Mesothelial cell of epicardium (in vitro differentiated cells): ENCODE results near the gene TERC. TPM values are rescaled to one million over a fixed set of nuclear protein-coding genes. Genes with fewer than 3 reads are reported as not detected.

Experiments
- DNase-seq, 2 experiments: peaks; one replicate each; pipeline ENCODE4 v3.0.0; 2021; ENCODE audit warnings: low spot score in 2 of 2; ENCODE audit not compliant: unreplicated experiment in 2 of 2
- H3K27ac Mint-ChIP-seq: 2 replicates; pipeline ENCODE4 v1.8.0; 2021; ENCODE audit warnings: mixed read lengths
- H3K27me3 Mint-ChIP-seq: 2 replicates; pipeline ENCODE4 v1.8.0; 2021; ENCODE audit warnings: low read depth, mixed read lengths
- H3K36me3 Mint-ChIP-seq: 2 replicates; pipeline ENCODE4 v1.8.0; 2021; ENCODE audit warnings: mixed read lengths
- H3K4me1 Mint-ChIP-seq: 2 replicates; pipeline ENCODE4 v1.8.0; 2021; ENCODE audit warnings: mixed read lengths
- H3K4me3 Mint-ChIP-seq: 2 replicates; pipeline ENCODE4 v1.8.0; 2021; ENCODE audit warnings: mild to moderate bottlenecking, moderate library complexity, mixed read lengths
- H3K9me3 Mint-ChIP-seq: 2 replicates; pipeline ENCODE4 v1.8.0; 2021; ENCODE audit warnings: mixed read lengths
- CTCF ChIP-seq: fragments of 200-600 bp; sonication (generic); IDR thresholded peaks from one replicate; pipeline ENCODE4 v1.5.0; 2021; ENCODE audit warnings: antibody characterized with exemption; ENCODE audit not compliant: unreplicated experiment
- total RNA-seq: library from RNA; stranded (reverse); gene quantifications from 3 replicates; pipeline ENCODE4 v1.2.1, GENCODE V29; 2021

TERC gene
- 4.7 to 11.8 TPM (median 6.5 TPM) in 3 replicates for total RNA-seq

DNA sequence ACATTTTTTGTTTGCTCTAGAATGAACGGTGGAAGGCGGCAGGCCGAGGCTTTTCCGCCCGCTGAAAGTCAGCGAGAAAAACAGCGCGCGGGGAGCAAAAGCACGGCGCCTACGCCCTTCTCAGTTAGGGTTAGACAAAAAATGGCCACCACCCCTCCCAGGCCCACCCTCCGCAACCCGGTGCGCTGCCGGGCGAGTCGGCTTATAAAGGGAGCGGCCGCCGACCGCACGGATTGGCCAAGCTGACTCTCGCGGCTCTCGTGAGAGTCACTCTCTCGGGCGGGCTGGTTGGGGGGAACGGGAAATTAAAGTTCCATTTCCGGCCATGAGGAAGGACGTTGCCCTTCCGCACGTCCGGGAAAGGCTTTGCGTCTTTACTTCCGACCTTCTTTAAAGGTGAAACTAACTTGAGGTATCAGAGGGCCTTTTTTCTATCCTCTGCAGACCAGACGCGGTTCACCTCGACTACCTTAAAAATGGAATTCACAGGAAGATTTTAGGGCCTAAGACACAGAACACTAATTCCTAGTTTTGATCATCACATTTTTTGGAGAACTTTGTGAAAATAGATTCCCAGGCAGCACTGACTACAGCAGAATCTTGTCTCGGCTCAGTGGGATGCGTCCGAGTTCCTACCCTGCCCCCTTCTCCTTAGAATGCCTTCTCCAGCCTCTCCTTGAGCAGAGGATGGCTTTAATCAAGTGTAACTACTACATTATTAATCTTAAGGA, at the start of gene TERC:
TSS of gene TERC (minus strand) at position 179 of the 731 bp plus-strand sequence.
- peaks cover 8% of the 10 kb centered on the region for H3K4me1 Mint-ChIP-seq
- H3K4me3 Mint-ChIP-seq = peak within 1 kb of the TSS; percentile 81
- peaks cover 12% of the 10 kb centered on the region for H3K36me3 Mint-ChIP-seq
- peaks cover 19% of the 10 kb centered on the region for H3K9me3 Mint-ChIP-seq
- peak; percentile 65 to 76 for DNase-seq
- H3K27ac Mint-ChIP-seq = peak within 1 kb of the TSS; percentile 96
- no peaks in the 10 kb centered on the region for H3K27me3 Mint-ChIP-seq
- no peak for TF ChIP-seq CTCF

DNA sequence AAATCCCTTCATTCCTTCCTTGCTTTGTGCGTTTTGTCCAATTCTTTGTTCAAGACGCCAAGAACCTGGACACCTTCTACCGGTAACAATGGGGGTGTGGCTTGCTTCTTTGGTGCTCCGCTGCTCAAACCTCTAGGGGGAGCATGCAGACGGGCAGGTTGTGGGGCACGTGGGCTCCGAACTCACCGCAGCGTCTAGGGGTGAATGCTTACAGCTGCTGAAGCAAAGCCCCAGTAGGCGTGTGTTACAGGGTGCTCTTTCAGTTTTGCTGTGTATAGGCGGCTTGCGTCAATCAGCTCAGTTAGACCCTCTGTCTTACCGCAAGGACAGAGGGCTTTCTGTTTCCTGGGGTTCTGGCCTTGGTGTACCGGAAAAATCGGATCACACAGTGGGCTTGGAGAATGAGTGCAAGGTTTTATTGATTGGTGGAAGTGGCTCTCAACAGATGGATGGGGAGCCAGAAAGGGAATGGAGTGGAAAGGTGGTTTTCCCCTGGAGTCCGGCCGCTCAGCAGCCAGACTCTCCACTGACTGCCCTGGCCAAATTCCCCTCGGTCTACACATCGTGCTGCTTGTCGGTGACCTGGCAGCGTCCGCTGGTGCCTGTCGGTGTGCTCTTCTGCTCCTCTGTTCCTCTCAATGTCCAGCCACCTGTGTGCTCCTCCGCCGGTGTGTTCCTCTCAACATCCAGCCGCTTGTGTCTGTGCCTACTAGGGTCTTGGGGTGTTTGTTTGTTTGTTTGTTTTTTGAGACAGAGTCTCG, 49.1 kb upstream of the TERC start:
- no peak overlapping the region for H3K27ac Mint-ChIP-seq
- DNase-seq = no peak
- no peaks in the 10 kb centered on the region for H3K27me3 Mint-ChIP-seq
- peaks cover 18% of the 10 kb centered on the region for H3K9me3 Mint-ChIP-seq
- peak overlapping the region; percentile 88 for H3K4me3 Mint-ChIP-seq
- peaks cover 10% of the 10 kb centered on the region for H3K36me3 Mint-ChIP-seq
- TF ChIP-seq CTCF = no peak
- peaks cover 30% of the 10 kb centered on the region for H3K4me1 Mint-ChIP-seq

GRCh38 chr3:169813278-169813677, 48.4 kb upstream of the TERC start:
- H3K4me1 Mint-ChIP-seq = peaks cover 25% of the 10 kb centered on the region
- H3K27ac Mint-ChIP-seq = peak overlapping the region; percentile 8
- peaks cover 18% of the 10 kb centered on the region for H3K9me3 Mint-ChIP-seq
- peaks cover 10% of the 10 kb centered on the region for H3K36me3 Mint-ChIP-seq
- DNase-seq = no peak
- H3K4me3 Mint-ChIP-seq = peak overlapping the region; percentile 88
- TF ChIP-seq CTCF = no peak
- no peaks in the 10 kb centered on the region for H3K27me3 Mint-ChIP-seq

DNA sequence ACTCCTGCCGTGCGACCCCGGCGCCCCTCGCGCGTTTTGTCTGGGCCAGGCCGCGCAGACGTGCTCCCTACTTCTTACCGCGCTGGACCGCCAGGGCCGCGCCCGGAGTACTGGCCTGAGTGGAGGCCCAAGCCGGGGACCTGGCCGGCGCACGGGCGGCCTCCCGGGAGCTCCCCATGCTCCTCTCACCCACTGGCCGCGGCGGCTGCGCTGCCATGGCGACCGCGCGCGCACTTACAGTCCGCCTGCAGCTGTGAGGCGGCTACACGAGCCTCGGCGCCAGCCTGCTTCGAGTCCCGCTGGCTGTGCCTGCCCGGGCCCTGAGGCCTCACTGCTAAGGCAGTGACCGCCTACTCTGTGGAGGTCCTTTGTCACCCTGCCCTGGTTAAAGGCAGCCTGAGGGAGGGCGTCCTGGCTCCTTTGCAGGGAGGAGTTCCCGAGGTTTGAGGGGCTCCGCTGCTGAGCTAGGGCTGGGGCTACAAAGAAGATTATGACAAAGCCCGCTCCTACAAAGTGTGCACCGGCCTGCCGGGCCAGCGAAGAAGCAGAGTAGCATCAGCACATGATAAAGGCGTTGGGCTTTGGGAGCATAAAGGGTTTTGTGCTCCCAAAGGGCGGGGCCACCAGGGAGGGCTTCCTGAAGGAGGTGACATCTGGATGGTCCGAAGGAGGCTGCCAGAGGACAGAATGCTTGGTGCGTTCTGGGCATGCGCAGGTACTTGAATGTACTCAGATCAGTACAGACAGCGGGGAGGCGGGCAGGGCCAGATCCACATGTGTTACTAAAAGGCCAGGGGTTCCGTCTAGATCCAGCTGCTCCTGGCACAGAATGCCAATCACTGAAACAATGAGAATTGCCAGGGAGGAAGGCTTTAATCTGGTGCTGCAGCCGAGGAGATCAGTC, 47.7 kb upstream of the TERC start, which contains the start of the genes LRRC34 and LRRIQ4:
TSS of gene LRRC34 (minus strand) at position 573 of the 904 bp plus-strand sequence. CDS start at position 217, 356 bp downstream.
TSS of gene LRRIQ4 (plus strand) at position 539 of the 904 bp plus-strand sequence. CDS start 9,052 bp downstream, outside the sequence.
- TF ChIP-seq CTCF = no peak
- no peaks in the 10 kb centered on the region for H3K27me3 Mint-ChIP-seq
- peak; percentile 52 to 73 for DNase-seq

GRCh38 chr3:169811631-169812331, 46.9 kb upstream of the TERC start:
- peaks cover 10% of the 10 kb centered on the region for H3K36me3 Mint-ChIP-seq
- TF ChIP-seq CTCF = no peak
- peak overlapping the region; percentile 90 for H3K27ac Mint-ChIP-seq
- H3K4me3 Mint-ChIP-seq = peak overlapping the region; percentile 88
- DNase-seq = no peak
- H3K9me3 Mint-ChIP-seq = peaks cover 18% of the 10 kb centered on the region
- H3K27me3 Mint-ChIP-seq = no peaks in the 10 kb centered on the region
- H3K4me1 Mint-ChIP-seq = peaks cover 22% of the 10 kb centered on the region

More for the DNA sequence above, 47.7 kb upstream of the TERC start, which contains the start of the genes LRRC34 and LRRIQ4:
- Mint-ChIP-seq H3K4me3 (peak within 1 kb of the TSS; percentile 88), H3K27ac (peak within 1 kb of the TSS; percentile 90), H3K36me3 (peaks cover 10% of the 10 kb centered on the region), H3K9me3 (peaks cover 18% of the 10 kb centered on the region), H3K4me1 (peaks cover 22% of the 10 kb centered on the region)
